SU-DHL-6 (cell line): ENCODE measurements around the gene ANKRD13B.

Source experiments
- H2AFZ ChIP-seq: fragments of 200-600 bp; sonication (generic); 2 replicates; pipeline ENCODE4 v1.6.1; 2014; ENCODE audit warnings: low read depth, mild to moderate bottlenecking, moderate library complexity, mixed read lengths, antibody characterized with exemption, low read length; ENCODE audit not compliant: severe bottlenecking
- H3F3A ChIP-seq: fragments of 200-600 bp; shearing (Covaris generic); 2 replicates; pipeline ENCODE4 v1.6.0; 2016; ENCODE audit warnings: antibody characterized with exemption, mild to moderate bottlenecking; ENCODE audit not compliant: insufficient read depth
- H3K27ac ChIP-seq: fragments of 200-600 bp; sonication (generic); 2 replicates; pipeline ENCODE4 v1.5.1; 2016; ENCODE audit warnings: low read depth, mild to moderate bottlenecking, low read length, moderate library complexity, mixed read lengths
- H3K27me3 ChIP-seq: fragments of 200-600 bp; sonication (generic), shearing (Covaris generic); 2 replicates; pipeline ENCODE4 v1.6.0; 2014; ENCODE audit warnings: mild to moderate bottlenecking, low read length
- H3K36me3 ChIP-seq: fragments of 200-600 bp; sonication (generic); 2 replicates; pipeline ENCODE4 v1.6.1; 2014; ENCODE audit warnings: mild to moderate bottlenecking, low read length, mixed read lengths
- H3K4me2 ChIP-seq: fragments of 300-600, 200-600 bp; shearing (Covaris generic), sonication (generic); 2 replicates; pipeline ENCODE4 v1.6.0; 2014; ENCODE audit warnings: low read length, low read depth, mild to moderate bottlenecking; ENCODE audit not compliant: poor library complexity, severe bottlenecking
- H3K4me3 ChIP-seq: fragments of 200-600 bp; sonication (generic); 2 replicates; pipeline ENCODE4 v1.5.1; 2014; ENCODE audit warnings: antibody characterized with exemption, low read length, mild to moderate bottlenecking, mixed read lengths; ENCODE audit not compliant: insufficient read depth, poor library complexity, severe bottlenecking
- H3K79me2 ChIP-seq: fragments of 200-600 bp; sonication (generic); 2 replicates; pipeline ENCODE4 v1.6.1; 2014; ENCODE audit warnings: mild to moderate bottlenecking, low read length, moderate library complexity; ENCODE audit not compliant: insufficient read depth
- H3K9ac ChIP-seq: fragments of 200-600 bp; sonication (generic); 2 replicates; pipeline ENCODE4 v1.7.0; 2014; ENCODE audit warnings: mild to moderate bottlenecking, low read length
- H3K9me2 ChIP-seq: fragments of 200-600 bp; sonication (generic); replicated peaks from 2 replicates; pipeline ENCODE4 v1.6.1; 2014; ENCODE audit warnings: low read length; ENCODE audit not compliant: insufficient read depth
- H3K9me3 ChIP-seq: fragments of 200-600 bp; sonication (generic); 2 replicates; pipeline ENCODE4 v1.6.1; 2014; ENCODE audit warnings: low read length, mixed read lengths; ENCODE audit not compliant: insufficient read depth
- H4K20me1 ChIP-seq: fragments of 200-600 bp; sonication (generic); 2 replicates; pipeline ENCODE4 v1.6.1; 2014; ENCODE audit warnings: low read depth, mild to moderate bottlenecking, antibody characterized with exemption, low read length, moderate library complexity, mixed read lengths
- CTCF ChIP-seq: fragments of 200-600 bp; sonication (generic); IDR thresholded peaks from one replicate; pipeline ENCODE4 v1.5.1; 2017; ENCODE audit warnings: antibody characterized with exemption, mild to moderate bottlenecking, low read length, moderate library complexity; ENCODE audit not compliant: insufficient read depth, poor library complexity, severe bottlenecking
- EZH2phosphoT487 ChIP-seq: fragments of 200-600 bp; sonication (generic), shearing (Covaris generic); conservative IDR thresholded peaks from 2 replicates; pipeline ENCODE4 v1.6.1; 2018; ENCODE audit warnings: mild to moderate bottlenecking, antibody characterized with exemption, low read length, moderate library complexity, mixed read lengths

ANKRD13B gene

DNA sequence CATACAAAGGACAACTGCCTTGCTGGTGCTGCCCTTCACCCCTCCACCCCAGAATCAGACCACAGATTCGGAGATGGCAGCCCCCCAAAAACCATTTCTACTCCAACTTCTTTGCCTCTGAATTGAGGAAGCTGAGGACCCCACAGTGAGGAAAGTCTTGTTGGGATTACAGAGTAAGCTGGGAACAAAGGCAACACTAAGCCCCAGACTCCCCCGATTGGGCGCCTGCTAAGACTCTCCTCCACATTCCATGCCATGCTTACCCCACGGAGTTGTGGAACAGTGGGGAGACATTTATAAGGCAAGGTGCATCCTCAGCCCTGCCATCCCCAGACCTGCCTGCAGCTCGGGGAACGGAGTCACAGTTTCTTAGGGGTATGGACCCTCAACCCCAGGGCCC lies 5.3 kb upstream of the ANKRD13B start:
- Histone ChIP-seq H3K79me2 (peaks cover 57% of the 10 kb centered on the region), H3K27me3 (no peaks in the 10 kb centered on the region), H4K20me1 (no peaks in the 10 kb centered on the region), H3F3A (peaks cover 25% of the 10 kb centered on the region), H3K4me2 (peak overlapping the region; percentile 89), H2AFZ (no peak overlapping the region), H3K9me3 (no peaks in the 10 kb centered on the region), H3K9ac (peak overlapping the region; percentile 88), H3K27ac (peak overlapping the region; percentile 53), H3K9me2 (no peaks in the 10 kb centered on the region), H3K4me3 (peak overlapping the region; percentile 81), H3K36me3 (no peaks in the 10 kb centered on the region)
- TF ChIP-seq CTCF (no peak), EZH2phosphoT487 (no peak)

DNA sequence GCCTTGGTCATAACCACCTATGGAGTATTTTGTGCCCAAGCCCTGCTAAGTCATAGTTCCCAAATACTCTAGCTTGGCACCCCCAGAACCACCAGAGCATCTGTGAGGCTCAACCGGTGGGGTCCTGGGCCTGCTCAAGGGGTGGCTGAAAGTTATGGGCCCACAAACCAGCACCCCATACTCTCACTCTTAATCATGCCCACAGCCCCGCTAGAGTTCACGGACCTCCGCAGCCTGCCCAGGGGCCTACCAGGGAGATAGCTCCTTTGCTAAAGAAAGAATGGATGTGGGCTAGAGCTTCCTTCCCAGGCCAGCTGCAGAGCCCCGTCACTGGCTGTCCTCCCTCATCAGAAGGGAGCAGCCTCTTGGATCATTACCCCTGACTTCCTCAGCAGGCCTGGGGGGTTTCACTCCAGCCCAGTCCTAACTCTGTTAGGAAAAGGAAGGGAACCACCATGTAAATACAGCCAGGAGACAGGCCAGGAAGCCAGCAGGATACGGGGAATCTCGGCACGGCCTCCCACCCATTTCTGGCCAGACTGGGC lies 4.8 kb upstream of the ANKRD13B start:
- Histone ChIP-seq H3K4me2 (peak overlapping the region; percentile 89), H3K9ac (peak overlapping the region; percentile 88), H3F3A (peaks cover 27% of the 10 kb centered on the region), H4K20me1 (no peaks in the 10 kb centered on the region), H3K27ac (peak overlapping the region; percentile 53), H3K79me2 (peaks cover 57% of the 10 kb centered on the region), H3K9me3 (no peaks in the 10 kb centered on the region), H3K36me3 (no peaks in the 10 kb centered on the region), H3K27me3 (no peaks in the 10 kb centered on the region), H3K9me2 (no peaks in the 10 kb centered on the region), H2AFZ (no peak overlapping the region), H3K4me3 (peak overlapping the region; percentile 81)
- TF ChIP-seq EZH2phosphoT487 (no peak), CTCF (no peak)

- H3K27ac ChIP-seq = peak overlapping the region; percentile 53
- H3K4me3 ChIP-seq = peak overlapping the region; percentile 81
- peak overlapping the region; percentile 89 for H3K4me2 ChIP-seq
- H2AFZ ChIP-seq = no peak overlapping the region
- peaks cover 52% of the 10 kb centered on the region for H3K79me2 ChIP-seq
- H3K9ac ChIP-seq = peak overlapping the region; percentile 88
- H3F3A ChIP-seq = peaks cover 27% of the 10 kb centered on the region
- H3K27me3 ChIP-seq = no peaks in the 10 kb centered on the region
- H3K36me3 ChIP-seq = no peaks in the 10 kb centered on the region
- no peaks in the 10 kb centered on the region for H3K9me2 ChIP-seq
- TF ChIP-seq EZH2phosphoT487 (no peak), CTCF (no peak)
- H3K9me3 ChIP-seq = no peaks in the 10 kb centered on the region
- no peaks in the 10 kb centered on the region for H4K20me1 ChIP-seq
These were observed 4.1 kb upstream of the ANKRD13B start for GRCh38 chr17:29588562-29589411.
